HG02759 (cell line): ENCODE results near the gene NPHP1.
"Not testable (repeated sequence)": the region's sequence is repeated elsewhere in the genome, so short reads cannot be mapped to it uniquely, and the experiment has no call there.

Experiments used
- ATAC-seq: cut with Tn5 transposase; IDR thresholded peaks from one replicate; pipeline ENCODE4 v1.9.1; 2021; ENCODE audit warnings: mild to moderate bottlenecking, moderate library complexity; ENCODE audit not compliant: unreplicated experiment

NPHP1 gene

DNA sequence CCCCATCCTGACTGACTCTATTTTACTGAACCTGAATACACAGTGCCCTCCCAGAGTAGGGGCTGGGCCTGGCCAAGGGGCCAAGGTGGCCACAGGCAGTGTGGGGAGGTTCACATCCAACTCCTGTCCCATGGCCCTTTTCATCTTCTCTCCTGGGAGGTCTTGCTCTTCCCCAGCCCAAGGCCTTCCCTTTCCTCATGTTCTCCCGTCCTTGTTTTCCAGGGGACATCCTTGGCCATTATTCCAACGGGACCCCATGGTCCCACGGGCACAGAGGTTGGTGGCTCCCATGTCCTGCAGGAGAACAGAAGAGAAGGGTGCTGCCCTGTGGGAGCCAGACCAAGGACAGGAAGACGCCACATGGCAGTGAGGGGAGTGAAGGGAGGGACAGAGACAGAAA, 99.6 kb downstream of the NPHP1 start:
- no peak for ATAC-seq

DNA sequence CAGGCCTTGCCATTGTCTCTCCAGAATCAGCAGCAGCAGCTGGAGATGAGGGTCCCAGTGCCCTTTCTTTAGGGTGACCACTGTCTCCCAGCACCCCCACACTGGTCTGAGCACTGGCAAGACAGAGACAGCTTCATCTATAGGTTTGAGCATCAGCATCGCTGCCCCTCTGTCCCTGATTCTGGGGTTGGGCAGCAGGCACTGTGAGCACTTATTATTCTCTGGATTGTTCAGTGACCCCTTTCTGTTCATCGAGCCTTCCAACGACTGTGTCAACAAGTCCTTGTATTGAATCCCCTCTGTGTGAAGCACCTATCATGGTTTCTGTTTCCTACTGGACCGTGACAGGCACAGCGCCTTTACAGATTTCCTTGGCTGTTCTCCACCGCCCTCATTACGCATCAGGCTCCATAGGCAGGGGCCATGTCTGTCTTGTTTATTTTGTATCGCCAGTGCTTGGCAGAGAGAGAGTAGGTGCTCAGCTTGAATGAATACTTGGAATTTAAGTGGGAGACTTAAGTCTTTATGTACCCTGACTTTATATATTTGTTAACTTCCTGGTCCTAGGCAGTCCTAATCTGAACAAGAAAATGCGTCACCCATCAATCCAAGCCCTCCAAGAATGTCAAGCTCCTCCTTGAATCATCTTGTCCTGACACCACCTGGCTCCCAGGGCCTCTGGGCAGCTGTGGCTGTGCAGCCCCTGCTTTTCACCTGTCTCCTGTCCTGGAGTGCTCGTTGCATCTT, 100.6 kb downstream of the NPHP1 start:
- no peak for ATAC-seq

DNA sequence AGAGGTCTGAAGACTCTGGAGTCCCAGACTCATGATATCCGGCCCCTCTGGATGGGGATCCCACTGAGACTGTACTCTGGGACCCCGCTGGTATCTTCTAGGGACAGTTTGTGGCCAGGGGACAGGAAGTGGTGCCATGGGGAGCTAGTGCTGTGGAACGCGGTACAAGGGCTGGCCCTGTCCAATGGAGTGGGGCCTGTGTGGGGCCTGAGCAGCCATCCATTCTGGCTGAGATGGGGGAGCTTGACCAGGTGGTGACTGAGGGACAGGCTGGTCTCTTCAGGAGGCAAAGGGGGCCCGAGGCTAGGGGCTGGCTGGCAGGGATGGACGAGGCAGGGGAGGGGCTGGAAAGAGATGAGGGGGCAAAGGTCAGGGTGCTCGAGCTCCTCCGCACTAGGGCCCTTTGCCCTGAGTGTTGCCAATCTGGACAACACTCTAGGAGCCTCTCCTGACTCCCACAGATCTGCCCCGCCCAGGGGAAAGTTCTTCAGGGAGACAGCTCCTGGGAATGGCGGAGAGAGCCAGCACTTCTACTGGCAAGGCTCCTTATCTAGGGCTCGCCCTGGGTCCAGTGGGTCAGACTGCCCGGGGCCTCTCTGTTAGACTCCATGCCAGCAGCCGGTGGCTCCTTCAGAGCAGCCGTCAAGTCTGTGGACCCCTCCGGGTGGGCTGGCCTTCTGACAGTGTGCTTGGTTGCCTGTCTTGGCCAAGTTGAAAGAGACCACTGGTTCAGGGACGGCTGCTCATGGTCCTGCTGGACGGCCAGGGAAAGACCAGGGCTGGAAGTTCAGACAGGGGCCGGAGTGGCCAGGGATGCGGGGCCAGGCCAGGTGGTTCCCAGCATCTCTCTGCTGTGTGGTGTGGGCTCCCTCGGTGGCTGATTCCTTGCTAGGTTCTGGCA, 101.5 kb downstream of the NPHP1 start:
- ATAC-seq = no peak

DNA sequence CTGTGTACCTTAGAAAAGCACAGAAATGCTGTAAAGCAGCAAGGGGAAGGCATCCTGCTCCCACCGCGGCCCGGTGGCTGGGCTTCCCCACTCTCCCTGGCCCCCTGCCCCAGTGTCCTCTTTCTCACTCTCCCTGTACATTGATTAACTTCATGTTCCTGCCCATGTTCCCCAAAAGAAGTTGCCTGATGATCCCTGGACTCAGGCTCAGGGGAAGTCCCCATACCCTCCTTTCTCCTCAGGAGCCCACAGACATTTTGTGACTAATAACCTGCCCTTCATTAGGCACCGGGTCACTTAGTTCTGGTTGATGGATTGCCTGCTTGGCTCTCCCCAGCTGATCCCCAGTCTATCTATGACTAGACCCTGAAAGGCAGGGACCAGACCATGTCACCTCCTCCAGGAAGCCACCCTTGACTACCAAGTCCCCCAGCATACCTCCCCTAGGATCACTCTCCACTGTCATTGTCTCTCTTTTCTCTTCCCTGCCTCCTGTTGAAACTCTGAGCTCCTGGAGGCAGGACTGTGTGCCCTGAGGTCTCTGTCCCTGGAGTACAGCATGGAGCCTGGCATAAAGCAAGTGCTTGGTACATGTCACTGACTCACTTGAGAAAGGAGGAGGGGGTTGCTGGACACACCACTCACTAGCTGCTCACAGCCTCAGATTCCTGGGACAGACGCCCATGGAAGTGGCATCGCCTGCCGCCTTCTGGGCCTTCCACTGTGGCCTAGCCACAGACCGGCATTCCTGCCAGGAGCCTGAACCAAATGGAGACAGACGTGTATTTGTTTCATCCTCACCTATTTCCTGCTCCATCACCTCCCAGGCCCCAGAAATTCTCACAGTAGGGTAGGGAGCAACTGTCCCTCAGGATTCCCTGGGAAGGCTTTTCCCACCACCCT, 102.7 kb downstream of the NPHP1 start:
- no peak for ATAC-seq

DNA sequence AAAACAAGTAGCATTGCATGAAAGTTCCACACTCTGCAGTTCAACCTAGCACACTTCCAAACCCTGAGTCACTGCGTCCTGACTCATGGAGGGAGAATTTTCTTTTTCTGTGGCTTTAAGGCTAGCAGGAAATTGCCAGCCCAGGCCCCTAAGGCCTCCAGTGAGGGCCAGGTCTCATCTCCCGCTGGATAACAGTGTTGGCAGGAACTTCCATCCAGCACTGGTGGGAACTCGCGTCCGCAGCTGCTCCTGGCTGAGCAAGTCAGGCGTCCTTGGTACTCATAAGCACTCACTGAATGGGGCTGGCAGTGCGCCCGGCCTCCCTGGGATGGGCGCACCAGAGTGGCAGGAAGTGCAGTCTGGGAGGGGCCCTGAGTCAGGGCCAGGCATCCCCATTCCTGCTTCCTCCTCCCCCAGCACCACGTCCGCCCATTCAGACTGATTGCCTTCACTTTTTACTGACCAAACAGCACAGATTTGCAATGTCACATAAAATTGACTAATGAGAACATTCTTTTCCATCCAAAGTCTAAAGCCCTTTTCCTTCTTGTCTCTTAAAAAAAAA, 103.5 kb downstream of the NPHP1 start:
- no peak for ATAC-seq

DNA sequence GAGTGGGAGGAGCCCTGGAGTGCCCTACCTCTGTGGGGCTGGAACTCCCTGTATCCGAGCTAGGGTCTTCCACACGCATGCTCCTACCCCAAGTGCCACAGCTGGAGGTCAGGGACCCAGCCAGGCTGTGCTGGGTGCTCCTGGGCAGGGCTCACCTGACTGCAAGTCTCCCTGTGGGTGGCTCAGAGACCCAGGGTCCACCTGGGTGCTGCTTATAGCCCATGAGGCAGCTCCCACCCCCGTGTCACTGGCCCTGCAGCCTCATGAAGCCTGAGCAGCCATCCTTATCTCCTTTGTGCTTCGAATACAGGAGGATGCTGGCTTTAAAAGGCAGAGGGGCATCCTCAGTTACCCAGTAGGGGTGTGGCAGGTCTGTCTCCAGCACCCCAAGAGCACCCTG, 103.9 kb downstream of the NPHP1 start:
- not testable (repeated sequence) for ATAC-seq

DNA sequence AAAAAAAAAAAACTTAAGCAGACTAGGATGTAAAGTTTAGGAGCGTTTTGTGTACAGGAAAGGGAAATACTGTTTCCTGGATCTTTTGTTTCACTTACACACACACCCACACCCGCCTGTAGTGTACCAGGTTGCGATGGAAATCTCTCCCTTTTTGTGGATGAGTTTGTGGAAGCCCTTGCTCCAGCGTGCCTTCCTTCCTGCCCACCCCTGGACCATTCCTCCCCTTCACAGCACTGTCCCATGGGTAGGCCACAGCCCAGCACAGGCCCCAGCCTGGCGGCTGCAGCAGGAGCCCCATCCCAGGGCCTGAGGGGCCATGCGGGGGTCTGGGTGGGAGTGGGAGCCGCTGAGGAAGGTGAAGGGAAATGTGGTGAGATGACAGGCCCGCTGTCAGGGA, 104.3 kb downstream of the NPHP1 start:
- no peak for ATAC-seq

DNA sequence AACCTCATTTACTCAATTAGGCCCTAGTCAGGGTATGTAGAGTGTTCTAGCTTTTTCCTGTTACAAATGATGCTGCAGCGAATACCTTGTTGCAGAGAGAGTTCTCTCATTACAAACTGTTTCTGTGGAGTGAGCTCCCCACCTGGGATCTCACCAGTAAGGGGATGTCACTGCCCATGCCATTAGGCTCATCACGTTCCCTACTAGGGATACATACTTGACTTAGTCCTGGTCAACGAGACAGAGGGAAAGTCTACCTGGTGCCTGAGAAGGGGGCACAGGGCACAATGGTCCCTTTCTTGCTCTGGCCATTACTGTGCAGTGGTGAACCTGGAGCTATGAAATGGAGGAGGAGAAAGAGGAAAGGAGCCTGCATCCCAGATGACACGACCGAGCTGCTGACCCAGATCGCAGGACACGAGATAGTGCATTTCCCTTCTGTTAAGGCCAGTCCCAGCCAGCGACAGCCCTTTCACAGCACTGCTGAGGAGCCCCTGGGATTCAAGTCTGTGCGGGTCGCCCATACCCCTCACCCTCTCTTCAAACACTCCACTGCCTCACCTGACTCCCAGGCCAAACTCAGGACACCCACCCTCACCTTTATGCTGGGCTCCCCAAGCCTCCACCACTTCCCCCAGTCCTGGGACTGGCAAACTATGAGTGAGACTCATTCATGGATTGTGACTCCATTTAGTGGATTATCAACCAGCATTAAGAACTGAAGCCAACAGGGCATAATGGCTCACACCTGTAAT, 105.2 kb downstream of the NPHP1 start:
- ATAC-seq = no peak

DNA sequence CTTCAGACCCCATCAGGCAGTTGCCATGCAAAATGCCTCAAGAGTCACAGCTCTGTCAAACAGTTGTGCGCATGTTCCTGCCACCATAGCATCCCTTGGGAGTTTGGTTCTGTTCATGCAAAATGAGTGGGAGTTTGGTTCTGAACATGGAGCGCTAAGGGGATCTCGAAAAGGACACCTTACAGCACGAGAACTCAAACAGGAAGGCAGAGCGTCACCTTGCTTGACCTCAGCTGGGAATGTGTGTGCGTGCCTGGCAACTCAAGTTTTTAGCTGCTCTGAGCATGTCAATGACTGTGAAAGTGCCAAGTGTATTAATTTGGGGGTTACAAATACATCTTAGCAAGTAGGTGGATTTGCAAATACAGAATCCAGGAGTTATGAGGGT, 105.8 kb downstream of the NPHP1 start:
- no peak for ATAC-seq

DNA sequence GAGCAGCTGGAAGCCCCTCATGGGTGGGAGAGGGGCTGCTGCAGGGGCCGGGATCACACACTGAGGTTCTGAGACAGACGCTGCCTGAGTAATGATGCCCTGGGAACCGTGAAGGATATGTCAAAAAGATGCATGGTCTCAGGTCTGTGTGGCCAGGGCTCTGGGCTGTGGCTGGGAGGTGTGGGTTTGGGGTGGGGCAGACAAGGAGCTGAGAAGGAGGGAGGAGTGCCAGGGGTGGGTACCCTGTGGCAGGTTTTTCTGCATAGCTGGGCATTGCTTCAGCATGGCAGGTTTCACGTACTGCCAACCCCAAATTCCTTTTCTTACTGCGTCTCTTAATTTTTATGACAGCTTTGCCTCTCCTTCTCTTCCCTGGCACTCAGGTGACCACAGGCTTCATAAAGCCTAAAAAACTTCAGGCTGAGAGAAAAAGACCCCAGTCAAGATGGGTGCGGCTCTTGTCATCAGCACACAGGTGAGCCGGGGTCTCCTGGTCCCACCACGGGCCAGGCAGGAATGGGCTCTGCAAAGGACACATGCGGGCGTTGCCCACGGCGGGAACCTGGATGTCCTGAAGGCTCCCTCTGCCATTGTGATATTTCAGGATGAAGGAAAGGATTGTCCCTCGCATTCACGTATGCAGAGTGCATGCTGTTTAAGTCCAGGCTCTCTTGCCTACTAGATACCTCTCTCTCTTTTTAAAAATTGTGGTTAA, 107.2 kb downstream of the NPHP1 start:
- ATAC-seq = no peak

DNA sequence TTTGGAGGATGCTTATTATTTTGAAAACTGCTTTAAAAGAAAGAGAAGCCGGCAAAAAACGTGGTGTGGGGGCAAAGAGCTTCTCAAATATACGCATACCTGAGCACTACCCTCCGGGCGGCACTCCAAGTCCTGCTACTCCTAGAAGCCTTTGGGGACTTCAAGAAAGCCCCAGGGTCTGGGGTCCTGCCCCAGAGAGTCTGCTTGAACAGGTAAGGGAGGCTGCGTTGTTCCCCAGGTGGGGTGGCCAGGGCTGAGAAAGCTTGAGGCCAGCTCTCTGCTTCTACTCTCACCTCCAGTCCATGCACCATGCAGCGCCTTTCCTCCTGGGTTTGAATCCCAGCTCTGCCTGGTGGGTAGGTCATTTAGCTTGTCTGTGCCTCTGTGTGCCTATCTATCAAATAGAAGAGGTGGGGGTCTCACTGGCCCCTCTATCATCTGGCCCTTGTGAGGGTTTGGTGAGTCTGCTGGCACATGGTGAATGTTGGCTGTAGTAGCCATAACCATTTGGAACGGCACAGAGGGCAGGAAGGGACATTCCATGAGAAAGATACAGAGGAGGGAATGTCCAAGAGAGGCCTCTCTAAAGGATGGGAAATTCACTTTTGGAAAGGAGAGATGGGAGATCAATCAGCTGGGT, 108.7 kb downstream of the NPHP1 start:
- ATAC-seq = no peak

DNA sequence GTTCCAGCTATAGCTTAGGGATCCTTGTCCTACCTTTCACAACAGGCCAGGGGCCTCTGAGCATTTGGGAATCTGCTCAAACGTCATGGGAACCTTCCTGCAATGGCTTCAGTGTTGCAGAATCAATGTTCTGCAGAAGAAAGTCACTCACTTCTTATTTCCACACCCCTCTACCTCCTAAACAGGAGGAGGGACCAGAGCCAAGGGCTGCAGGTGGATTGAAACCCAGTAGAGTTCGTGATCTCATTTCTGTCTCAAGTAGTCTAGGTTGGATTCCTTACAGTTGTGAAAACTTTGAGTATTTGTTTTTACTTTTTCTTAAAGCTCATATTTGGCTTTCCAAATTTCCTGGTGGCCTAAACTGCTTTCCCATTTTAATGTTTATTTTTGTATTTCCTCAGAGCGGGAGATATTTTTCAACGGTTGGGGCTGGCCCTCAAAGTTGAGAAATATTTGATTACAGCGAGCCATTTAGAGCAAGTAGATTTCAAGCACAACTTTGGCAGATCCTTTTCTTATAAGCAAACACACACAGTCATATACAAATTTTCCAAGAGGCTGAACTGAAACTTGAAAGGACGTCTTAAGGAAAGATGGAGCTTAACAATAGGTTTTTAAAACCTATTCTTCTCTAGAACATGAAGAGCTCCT, 109.8 kb downstream of the NPHP1 start:
- ATAC-seq = not testable (repeated sequence)

DNA sequence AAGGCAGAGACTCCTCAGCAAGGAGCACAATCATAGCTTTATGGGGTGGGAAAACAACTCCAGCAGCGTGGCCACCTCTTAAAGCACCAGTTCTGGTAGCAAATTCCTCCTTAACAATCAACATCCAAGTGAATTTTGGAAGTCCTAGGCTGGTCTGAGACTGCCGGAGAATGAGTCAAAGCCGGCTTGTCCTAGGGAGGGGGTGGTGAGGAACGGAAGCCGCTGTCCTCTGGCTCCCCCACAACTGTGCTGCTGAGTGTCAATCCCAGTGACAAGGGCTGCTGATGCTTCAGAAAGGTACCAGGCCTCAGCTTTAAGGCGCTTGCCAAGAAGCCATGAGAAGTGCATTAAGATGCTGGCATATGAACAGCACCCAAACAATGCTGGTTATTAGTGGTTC, 110.9 kb downstream of the NPHP1 start:
- ATAC-seq = not testable (repeated sequence)

DNA sequence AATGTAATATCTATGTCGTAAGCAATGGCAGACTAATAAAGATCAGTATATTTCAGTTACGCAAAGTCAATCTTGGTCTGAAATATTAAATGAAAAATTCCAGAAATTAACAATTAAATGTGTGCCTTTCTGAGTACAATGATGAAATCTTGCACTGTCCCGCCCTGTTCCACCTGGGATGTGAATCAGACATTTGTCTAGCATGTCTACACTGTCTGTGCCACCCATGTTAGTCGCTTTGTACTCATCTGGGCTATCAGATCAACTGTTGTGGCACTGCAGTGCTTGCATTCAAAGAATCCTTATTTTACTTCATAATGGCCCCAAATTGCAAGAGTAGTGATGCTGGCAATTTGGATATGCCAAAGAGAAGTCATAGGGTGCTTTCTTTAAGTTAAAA, 114.6 kb downstream of the NPHP1 start:
- ATAC-seq = not testable (repeated sequence)

DNA sequence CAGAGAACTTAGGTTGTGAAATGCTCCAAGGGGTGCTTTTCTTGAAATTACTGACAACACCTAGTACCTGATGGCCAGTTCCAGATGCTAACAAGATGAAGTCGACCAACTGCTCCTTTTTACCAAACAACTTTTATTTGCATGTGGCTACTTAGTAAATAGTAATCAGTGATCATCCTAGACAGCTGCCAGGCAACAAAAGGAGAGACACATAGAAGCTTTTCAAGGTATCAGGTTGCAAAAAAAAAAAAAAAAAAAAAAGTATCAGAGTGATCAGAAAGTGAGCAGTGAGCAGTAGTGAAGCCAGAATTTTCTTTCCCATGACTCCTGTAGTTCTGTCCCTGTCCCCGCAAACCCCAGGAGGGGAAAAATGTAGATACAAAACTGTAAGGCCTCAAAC, 121.1 kb downstream of the NPHP1 start:
- ATAC-seq = not testable (repeated sequence)

DNA sequence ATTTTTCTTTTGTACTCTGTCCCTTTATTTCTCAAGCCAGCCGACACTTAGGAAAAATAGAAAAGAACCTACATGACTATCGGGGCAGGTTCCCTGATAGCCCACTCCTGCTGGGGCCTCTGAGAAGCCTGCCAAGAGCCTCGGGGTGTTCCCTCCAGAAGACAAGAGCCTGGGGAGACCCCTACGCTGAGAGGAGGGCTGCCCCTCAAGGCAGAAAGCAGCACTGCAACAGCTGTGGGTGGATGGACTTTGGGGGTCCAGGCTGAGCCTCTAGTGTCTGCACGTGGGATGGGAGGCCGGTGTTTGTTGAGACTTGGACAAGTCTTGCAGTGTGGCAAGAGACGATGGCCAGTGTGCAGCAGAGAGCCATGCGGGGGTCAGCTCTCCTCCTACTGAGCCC, 121.7 kb downstream of the NPHP1 start:
- not testable (repeated sequence) for ATAC-seq

DNA sequence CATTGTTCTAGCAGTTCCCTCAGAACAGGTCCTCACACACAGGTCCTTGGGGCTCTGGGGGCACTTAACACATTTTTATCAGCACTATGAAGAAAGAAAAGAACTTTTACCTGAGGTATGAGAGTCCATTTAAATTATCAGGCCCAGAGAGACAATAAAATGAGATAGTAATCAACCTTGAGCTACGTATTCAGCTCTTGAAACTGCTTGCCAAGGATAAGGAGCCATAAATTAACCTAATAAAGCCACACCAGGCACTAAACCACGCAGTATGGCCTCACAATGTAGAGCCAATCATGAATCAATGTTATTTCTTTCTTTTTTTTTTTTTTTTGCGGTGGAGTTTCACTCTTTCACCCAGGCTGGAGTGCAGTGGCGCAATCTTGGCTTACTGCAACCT, 126.7 kb downstream of the NPHP1 start:
- ATAC-seq = not testable (repeated sequence)

DNA sequence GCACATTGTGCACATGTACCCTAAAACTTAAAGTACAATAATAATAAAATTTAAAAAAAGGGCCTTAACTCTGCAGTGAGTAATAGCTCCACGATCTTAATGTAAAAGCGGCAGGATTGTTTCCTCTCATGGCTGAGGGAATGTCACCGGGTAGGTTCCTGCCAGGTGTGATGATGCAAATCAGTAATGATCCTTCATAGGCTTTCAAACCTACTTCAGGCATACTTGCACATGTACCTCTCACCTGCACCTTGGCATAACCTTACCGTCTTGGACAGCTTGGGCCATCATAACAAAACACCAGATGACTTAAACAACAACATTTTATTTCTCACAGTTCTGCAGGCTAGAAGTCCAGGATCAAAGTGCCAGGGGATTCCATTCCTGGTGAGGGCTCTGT, 128.9 kb downstream of the NPHP1 start:
- ATAC-seq = not testable (repeated sequence)
